SK-N-SH treated with all-trans-retinoic acid at 6 μM for 48 hours (cell line): ENCODE results near the gene RGS6.

ENCODE experiments used
- ATAC-seq: fragments of 200-7000 bp; cut with Tn5 transposase; 3 replicates; pipeline ENCODE4 v1.9.1; 2020; ENCODE audit warnings: mild to moderate bottlenecking, moderate library complexity
- ARNTL ChIP-seq: fragments of 450-650 bp; formaldehyde crosslinking; IDR thresholded peaks from 2 replicates; pipeline ENCODE4 v1.5.0; 2020; ENCODE audit warnings: low read depth, mild to moderate bottlenecking, moderate library complexity, borderline replicate concordance
- BACH2 ChIP-seq: fragments of 250-450 bp; sonication (Bioruptor Pico); IDR thresholded peaks from 2 replicates; pipeline ENCODE4 v1.9.0; 2021; ENCODE audit warnings: mild to moderate bottlenecking, borderline replicate concordance
- CSDC2 ChIP-seq: fragments of 250-450 bp; sonication (Bioruptor Pico); IDR thresholded peaks from 2 replicates; pipeline ENCODE4 v1.5.0; 2020; ENCODE audit warnings: mild to moderate bottlenecking, moderate library complexity
- CSRNP3 ChIP-seq: fragments of 250-450 bp; sonication (Bioruptor Pico); IDR thresholded peaks from 2 replicates; pipeline ENCODE4 v1.5.1; 2021; ENCODE audit warnings: mild to moderate bottlenecking, moderate library complexity
- ESRRG ChIP-seq: fragments of 250-450 bp; sonication (Bioruptor Pico); IDR thresholded peaks from 2 replicates; pipeline ENCODE4 v1.6.1; 2021; ENCODE audit warnings: mild to moderate bottlenecking
- ISL1 ChIP-seq: fragments of 250-450 bp; sonication (Bioruptor Pico); IDR thresholded peaks from 2 replicates; pipeline ENCODE4 v2.1.2; 2022; ENCODE audit warnings: mild to moderate bottlenecking, moderate library complexity
- PATZ1 ChIP-seq: fragments of 250-450 bp; sonication (Bioruptor Pico); IDR thresholded peaks from 2 replicates; pipeline ENCODE4 v1.8.0; 2020; ENCODE audit warnings: mild to moderate bottlenecking, moderate library complexity, borderline replicate concordance
- PPARA ChIP-seq: fragments of 250-450 bp; sonication (Bioruptor Pico); IDR thresholded peaks from 2 replicates; pipeline ENCODE4 v1.5.0; 2020; ENCODE audit warnings: mild to moderate bottlenecking, borderline replicate concordance
- SNAI2 ChIP-seq: fragments of 250-450 bp; sonication (Bioruptor Pico); IDR thresholded peaks from 2 replicates; pipeline ENCODE4 v1.5.0; 2020; ENCODE audit warnings: mild to moderate bottlenecking, moderate library complexity
- TCF4 ChIP-seq: fragments of 250-450 bp; sonication (Bioruptor Pico); IDR thresholded peaks from 2 replicates; pipeline ENCODE4 v1.8.0; 2021; ENCODE audit warnings: mild to moderate bottlenecking, moderate library complexity, borderline replicate concordance
- TOX ChIP-seq: fragments of 250-450 bp; sonication (Bioruptor Pico); IDR thresholded peaks from 2 replicates; pipeline ENCODE4 v1.8.0; 2021; ENCODE audit warnings: mild to moderate bottlenecking, moderate library complexity, borderline replicate concordance
- TSHZ2 ChIP-seq: fragments of 250-450 bp; sonication (Bioruptor Pico); IDR thresholded peaks from 2 replicates; pipeline ENCODE4 v1.5.0; 2020; ENCODE audit warnings: mild to moderate bottlenecking, moderate library complexity
- ZC3H10 ChIP-seq: fragments of 250-450 bp; sonication (Bioruptor Pico); IDR thresholded peaks from 2 replicates; pipeline ENCODE4 v1.5.1; 2021; ENCODE audit warnings: mild to moderate bottlenecking, moderate library complexity
- ZFP3 ChIP-seq: fragments of 250-450 bp; sonication (Bioruptor Pico); IDR thresholded peaks from 2 replicates; pipeline ENCODE4 v1.5.0; 2020; ENCODE audit warnings: mild to moderate bottlenecking, moderate library complexity
- ZFP30 ChIP-seq: fragments of 450-650 bp; formaldehyde crosslinking; IDR thresholded peaks from 2 replicates; pipeline ENCODE4 v1.5.0; 2022; ENCODE audit warnings: mild to moderate bottlenecking, moderate library complexity
- ZNF565 ChIP-seq: fragments of 450-650 bp; formaldehyde crosslinking; conservative IDR thresholded peaks from 2 replicates; pipeline ENCODE4 v1.5.0; 2020; ENCODE audit warnings: low read depth, mild to moderate bottlenecking, moderate library complexity
- ZNF70 ChIP-seq: fragments of 450-650 bp; formaldehyde crosslinking; IDR thresholded peaks from 2 replicates; pipeline ENCODE4 v1.5.0; 2020; ENCODE audit warnings: mild to moderate bottlenecking, moderate library complexity
- ZNF8 ChIP-seq: fragments of 450-650 bp; formaldehyde crosslinking; IDR thresholded peaks from 2 replicates; pipeline ENCODE4 v1.5.0; 2020; ENCODE audit warnings: mild to moderate bottlenecking, moderate library complexity
- TF ChIP-seq, protein P1 (sequence below): fragments of 250-450 bp; sonication (Bioruptor Pico); IDR thresholded peaks from 2 replicates; pipeline ENCODE4 v1.5.1; 2020; ENCODE audit warnings: low read depth, mild to moderate bottlenecking, moderate library complexity

Gene RGS6

DNA sequence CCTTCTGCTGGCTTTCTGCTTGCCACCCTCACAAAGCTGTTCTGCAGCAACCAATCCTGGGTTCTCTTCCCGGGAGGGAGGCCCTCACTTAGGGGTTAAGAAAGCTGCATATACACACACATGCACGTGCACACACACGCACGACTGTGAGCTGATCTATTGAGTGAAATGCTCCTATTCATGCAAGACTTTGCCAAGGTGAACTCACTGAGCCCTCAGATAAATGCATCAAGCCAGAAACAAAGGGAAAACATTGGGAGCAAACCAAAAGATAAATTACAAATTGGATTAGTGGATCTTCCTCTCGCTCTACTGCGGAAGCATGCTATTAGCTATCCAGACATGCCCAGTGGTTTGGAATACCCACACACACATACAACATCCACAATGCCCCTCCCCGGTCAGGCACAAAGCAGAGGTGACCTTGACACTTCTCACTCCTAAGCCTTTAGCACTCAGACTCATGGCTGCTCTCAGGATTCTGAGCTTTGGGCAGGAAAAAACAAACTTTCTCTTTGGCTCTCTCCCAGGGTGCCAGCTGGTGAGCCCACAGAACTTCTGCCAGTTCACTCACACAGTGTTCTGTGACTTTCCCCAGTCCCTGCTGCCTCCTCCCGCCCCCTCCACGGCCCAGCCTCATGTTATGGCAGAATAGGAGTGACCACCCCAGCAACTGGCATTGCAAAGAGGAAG is 641.6 kb downstream of the RGS6 start:
- TF ChIP-seq ZFP30 (no peak), ZC3H10 (no peak), BACH2 (CRISPR knock-in tag) (no peak), TSHZ2 (CRISPR knock-in tag) (no peak), TCF4 (CRISPR knock-in tag) (no peak), PATZ1 (no peak), CSDC2 (no peak), ZNF70 (CRISPR knock-in tag) (no peak)
- TF ChIP-seq, protein P1, sequence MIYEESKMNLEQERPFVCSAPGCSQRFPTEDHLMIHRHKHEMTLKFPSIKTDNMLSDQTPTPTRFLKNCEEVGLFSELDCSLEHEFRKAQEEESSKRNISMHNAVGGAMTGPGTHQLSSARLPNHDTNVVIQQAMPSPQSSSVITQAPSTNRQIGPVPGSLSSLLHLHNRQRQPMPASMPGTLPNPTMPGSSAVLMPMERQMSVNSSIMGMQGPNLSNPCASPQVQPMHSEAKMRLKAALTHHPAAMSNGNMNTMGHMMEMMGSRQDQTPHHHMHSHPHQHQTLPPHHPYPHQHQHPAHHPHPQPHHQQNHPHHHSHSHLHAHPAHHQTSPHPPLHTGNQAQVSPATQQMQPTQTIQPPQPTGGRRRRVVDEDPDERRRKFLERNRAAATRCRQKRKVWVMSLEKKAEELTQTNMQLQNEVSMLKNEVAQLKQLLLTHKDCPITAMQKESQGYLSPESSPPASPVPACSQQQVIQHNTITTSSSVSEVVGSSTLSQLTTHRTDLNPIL (CRISPR knock-in tag), result no peak
- no peak for ATAC-seq

GRCh38 chr14:72574715-72575114 is 642.5 kb downstream of the RGS6 start:
- no peak for ATAC-seq
- TF ChIP-seq ZNF70 (CRISPR knock-in tag), result no peak
- no peak for TF ChIP-seq ZC3H10
- TF ChIP-seq TCF4 (CRISPR knock-in tag), result no peak
- no peak for TF ChIP-seq TOX (CRISPR knock-in tag)
- TF ChIP-seq ESRRG (CRISPR knock-in tag), result no peak
- no peak for TF ChIP-seq BACH2 (CRISPR knock-in tag)
- no peak for TF ChIP-seq ZNF565 (CRISPR knock-in tag)
- no peak for TF ChIP-seq ISL1
- no peak for TF ChIP-seq SNAI2
- no peak for TF ChIP-seq CSDC2
- no peak for TF ChIP-seq PATZ1
- no peak for TF ChIP-seq PPARA (CRISPR knock-in tag)
- no peak for TF ChIP-seq ZNF8 (CRISPR knock-in tag)
- TF ChIP-seq, protein P1 (CRISPR knock-in tag), result no peak
- no peak for TF ChIP-seq ARNTL
- no peak for TF ChIP-seq CSRNP3
- TF ChIP-seq, all 23 proteins: peak for 0

- no peak for TF ChIP-seq CSDC2
- no peak for TF ChIP-seq ZFP3 (CRISPR knock-in tag)
- TF ChIP-seq TOX (CRISPR knock-in tag), result no peak
- no peak for ATAC-seq
Observed at GRCh38 chr14:72576258-72576657, 644.0 kb downstream of the RGS6 start.
